T-helper 17 cell (primary cell): ENCODE results near the gene PLCB2. TPM values are rescaled to one million over a fixed set of nuclear protein-coding genes. Genes with fewer than 3 reads are reported as not detected.

ENCODE experiments used
- ATAC-seq: fragments of 150-1000 bp; cut with Tn5 transposase; 2 replicates; pipeline ENCODE4 v1.10.0; 2021; ENCODE audit warnings: mild to moderate bottlenecking, moderate library complexity
- DNase-seq, 3 donors: peaks; one replicate each; pipeline versions ENCODE4 v3.0.0 to v3.0.0-alpha.2; 2020 to 2021
- H3K9me3 ChIP-seq: one replicate; pipeline ENCODE4 v1.7.0; 2013; ENCODE audit warnings: low read length, mild to moderate bottlenecking; ENCODE audit not compliant: control insufficient read depth, poor library complexity, severe bottlenecking
- H3K27ac Mint-ChIP-seq: one replicate; pipeline ENCODE4 v1.8.0; 2022; ENCODE audit warnings: mild to moderate bottlenecking, moderate library complexity, mixed read lengths
- H3K27me3 Mint-ChIP-seq: one replicate; pipeline ENCODE4 v1.8.0; 2022; ENCODE audit warnings: mixed read lengths
- H3K36me3 Mint-ChIP-seq: one replicate; pipeline ENCODE4 v1.8.0; 2022; ENCODE audit warnings: low read depth, mixed read lengths
- H3K4me1 Mint-ChIP-seq: one replicate; pipeline ENCODE4 v1.8.0; 2022; ENCODE audit warnings: mild to moderate bottlenecking, mixed read lengths
- H3K4me3 Mint-ChIP-seq: one replicate; pipeline ENCODE4 v1.8.0; 2022; ENCODE audit warnings: mild to moderate bottlenecking, moderate library complexity, mixed read lengths
- total RNA-seq, 4 donors: library from RNA in 2 of 4; stranded (reverse) in 2 of 4; gene quantifications; one replicate each; pipeline ENCODE4 v1.2.3 and lab custom pipeline; 2022 to 2026

Gene PLCB2
- total RNA-seq, 2 donors from 2014 or later, result 228 to 238 TPM

GRCh38 chr15:40335938-40336743 lies 28.4 kb upstream of the PLCB2 start:
- no peak overlapping the region for H3K27ac Mint-ChIP-seq
- no peak overlapping the region for H3K4me3 Mint-ChIP-seq
- no peaks in the 10 kb centered on the region for H3K36me3 Mint-ChIP-seq

GRCh38 chr15:40334941-40335795 lies 27.4 kb upstream of the PLCB2 start:
- Mint-ChIP-seq H3K4me1 (peaks cover 14% of the 10 kb centered on the region), H3K27me3 (no peaks in the 10 kb centered on the region), H3K27ac (no peak overlapping the region), H3K4me3 (no peak overlapping the region), H3K36me3 (no peaks in the 10 kb centered on the region)
- DNase-seq (no peak), ATAC-seq (no peak)
- H3K9me3 ChIP-seq, result no peaks in the 10 kb centered on the region

More at GRCh38 chr15:40335938-40336743, 28.4 kb upstream of the PLCB2 start:
- no peaks in the 10 kb centered on the region for H3K9me3 ChIP-seq
- DNase-seq (no peak), ATAC-seq (no peak)
- Mint-ChIP-seq H3K4me1 (peaks cover 14% of the 10 kb centered on the region), H3K27me3 (no peaks in the 10 kb centered on the region)

GRCh38 chr15:40334541-40334940 lies 26.8 kb upstream of the PLCB2 start:
- H3K27ac Mint-ChIP-seq, result no peak overlapping the region
- no peak for DNase-seq
- H3K4me3 Mint-ChIP-seq, result no peak overlapping the region
- no peaks in the 10 kb centered on the region for H3K36me3 Mint-ChIP-seq
- peaks cover 14% of the 10 kb centered on the region for H3K4me1 Mint-ChIP-seq
- ATAC-seq, result no peak
- no peaks in the 10 kb centered on the region for H3K27me3 Mint-ChIP-seq
- H3K9me3 ChIP-seq, result no peaks in the 10 kb centered on the region

GRCh38 chr15:40333922-40334492 lies 26.3 kb upstream of the PLCB2 start:
- peak; percentile 39 for ATAC-seq
- H3K4me1 Mint-ChIP-seq, result peaks cover 14% of the 10 kb centered on the region
- H3K9me3 ChIP-seq, result no peaks in the 10 kb centered on the region
- H3K4me3 Mint-ChIP-seq, result peak overlapping the region; percentile 77
- no peaks in the 10 kb centered on the region for H3K27me3 Mint-ChIP-seq
- H3K27ac Mint-ChIP-seq, result no peak overlapping the region
- DNase-seq, result no peak
- H3K36me3 Mint-ChIP-seq, result no peaks in the 10 kb centered on the region

- no peaks in the 10 kb centered on the region for H3K27me3 Mint-ChIP-seq
These were observed 24.5 kb upstream of the PLCB2 start for GRCh38 chr15:40332113-40332781.

GRCh38 chr15:40331637-40332036 lies 23.9 kb upstream of the PLCB2 start:
- H3K27me3 Mint-ChIP-seq, result no peaks in the 10 kb centered on the region
- peaks cover 15% of the 10 kb centered on the region for H3K4me1 Mint-ChIP-seq
- DNase-seq (no peak), ATAC-seq (no peak)
- H3K36me3 Mint-ChIP-seq, result no peaks in the 10 kb centered on the region
- H3K9me3 ChIP-seq, result no peaks in the 10 kb centered on the region
- H3K4me3 Mint-ChIP-seq, result no peak overlapping the region
- no peak overlapping the region for H3K27ac Mint-ChIP-seq

More at GRCh38 chr15:40332113-40332781, 24.5 kb upstream of the PLCB2 start:
- Mint-ChIP-seq H3K27ac (peak overlapping the region; percentile 39), H3K4me1 (peaks cover 15% of the 10 kb centered on the region), H3K4me3 (no peak overlapping the region), H3K36me3 (no peaks in the 10 kb centered on the region)
- DNase-seq, result no peak
- H3K9me3 ChIP-seq, result no peaks in the 10 kb centered on the region
- no peak for ATAC-seq

- Mint-ChIP-seq H3K4me1 (peaks cover 15% of the 10 kb centered on the region), H3K27ac (no peak overlapping the region), H3K36me3 (no peaks in the 10 kb centered on the region), H3K27me3 (no peaks in the 10 kb centered on the region), H3K4me3 (no peak overlapping the region)
- H3K9me3 ChIP-seq, result no peaks in the 10 kb centered on the region
- ATAC-seq, result no peak
- DNase-seq, result no peak
These were observed 23.3 kb upstream of the PLCB2 start for GRCh38 chr15:40331026-40331425.

GRCh38 chr15:40330368-40330836 lies 22.7 kb upstream of the PLCB2 start:
- H3K36me3 Mint-ChIP-seq, result no peaks in the 10 kb centered on the region
- ATAC-seq, result no peak
- no peak for DNase-seq
- H3K4me1 Mint-ChIP-seq, result peaks cover 17% of the 10 kb centered on the region
- no peaks in the 10 kb centered on the region for H3K27me3 Mint-ChIP-seq
- H3K9me3 ChIP-seq, result no peaks in the 10 kb centered on the region
- H3K27ac Mint-ChIP-seq, result no peak overlapping the region
- H3K4me3 Mint-ChIP-seq, result no peak overlapping the region

- Mint-ChIP-seq H3K36me3 (no peaks in the 10 kb centered on the region), H3K4me1 (peaks cover 20% of the 10 kb centered on the region), H3K27me3 (no peaks in the 10 kb centered on the region), H3K27ac (no peak overlapping the region), H3K4me3 (no peak overlapping the region)
- no peaks in the 10 kb centered on the region for H3K9me3 ChIP-seq
- ATAC-seq (no peak), DNase-seq (no peak)
These were observed 22.1 kb upstream of the PLCB2 start for GRCh38 chr15:40329804-40330203.

- Mint-ChIP-seq H3K4me1 (peaks cover 16% of the 10 kb centered on the region), H3K4me3 (no peak overlapping the region), H3K27me3 (no peaks in the 10 kb centered on the region), H3K27ac (no peak overlapping the region), H3K36me3 (no peaks in the 10 kb centered on the region)
- H3K9me3 ChIP-seq, result no peaks in the 10 kb centered on the region
- DNase-seq (no peak), ATAC-seq (no peak)
These were observed 21.0 kb upstream of the PLCB2 start for GRCh38 chr15:40328751-40329150.

GRCh38 chr15:40328176-40328575 lies 20.4 kb upstream of the PLCB2 start:
- ATAC-seq, result no peak
- H3K4me3 Mint-ChIP-seq, result no peak overlapping the region

GRCh38 chr15:40327457-40327856 lies 19.7 kb upstream of the PLCB2 start:
- no peak overlapping the region for H3K27ac Mint-ChIP-seq
- H3K27me3 Mint-ChIP-seq, result no peaks in the 10 kb centered on the region
- H3K36me3 Mint-ChIP-seq, result no peaks in the 10 kb centered on the region
- ATAC-seq, result no peak
- H3K4me3 Mint-ChIP-seq, result no peak overlapping the region
- no peaks in the 10 kb centered on the region for H3K9me3 ChIP-seq
- H3K4me1 Mint-ChIP-seq, result peaks cover 14% of the 10 kb centered on the region
- DNase-seq, result no peak

More at GRCh38 chr15:40328176-40328575, 20.4 kb upstream of the PLCB2 start:
- Mint-ChIP-seq H3K27ac (no peak overlapping the region), H3K4me1 (peaks cover 15% of the 10 kb centered on the region), H3K36me3 (no peaks in the 10 kb centered on the region), H3K27me3 (no peaks in the 10 kb centered on the region)
- no peak for DNase-seq
- H3K9me3 ChIP-seq, result no peaks in the 10 kb centered on the region

- peak overlapping the region; percentile 62 for H3K27ac Mint-ChIP-seq
- no peaks in the 10 kb centered on the region for H3K9me3 ChIP-seq
- DNase-seq, result no peak
- no peak overlapping the region for H3K4me3 Mint-ChIP-seq
- no peak for ATAC-seq
- H3K27me3 Mint-ChIP-seq, result no peaks in the 10 kb centered on the region
- no peaks in the 10 kb centered on the region for H3K36me3 Mint-ChIP-seq
- H3K4me1 Mint-ChIP-seq, result peaks cover 24% of the 10 kb centered on the region
These were observed 18.0 kb upstream of the PLCB2 start for GRCh38 chr15:40325700-40326099.
